HEK293 (cell line): ENCODE measurements around the gene CDCP2.

Source experiments
- CTCF ChIA-PET: fragments of 350-600 bp; formaldehyde crosslinking; extraction: SDS; loops from one replicate; lab custom pipeline; 2021; ENCODE audit warnings: antibody characterized with exemption; lab: Yijun Ruan, JAX
- POLR2A ChIA-PET: fragments of 300-600 bp; formaldehyde crosslinking; extraction: SDS; loops from one replicate; lab custom pipeline; 2020; ENCODE audit warnings: antibody characterized with exemption, inconsistent platforms; lab: Yijun Ruan, JAX
- H3K27ac ChIP-seq: fragments of 200-500 bp; sonication (Bioruptor generic); 2 replicates; pipeline ENCODE4 v1.5.1; 2014; ENCODE audit warnings: low read depth, low read length, control low read depth, inconsistent platforms; ENCODE audit errors: extremely low read depth
- H3K36me3 ChIP-seq, 2 experiments: fragments of 200-500 bp in 1 of 2; sonication (Bioruptor generic) in 1 of 2; 1 replicate in 1 of 2; 2 replicates in 1 of 2; pipeline ENCODE4 v1.5.1; 2014 to 2017; ENCODE audit warnings: inconsistent platforms in 2 of 2, low read length in 2 of 2; ENCODE audit not compliant: control insufficient read depth in 2 of 2, insufficient read depth in 1 of 2
- H3K4me1 ChIP-seq: fragments of 200-500 bp; sonication (Bioruptor generic); 2 replicates; pipeline ENCODE4 v1.5.1; 2014; ENCODE audit warnings: mild to moderate bottlenecking, low read length, inconsistent platforms; ENCODE audit not compliant: control insufficient read depth, insufficient read depth
- H3K4me3 ChIP-seq: 2 replicates; pipeline ENCODE4 v1.5.1; 2011; ENCODE audit warnings: low read depth, mild to moderate bottlenecking, control low read depth, low read length, moderate library complexity
- H3K9me3 ChIP-seq: fragments of 200-500 bp; sonication (Bioruptor generic); 2 replicates; pipeline ENCODE4 v1.5.1; 2014; ENCODE audit warnings: low read depth, low read length, inconsistent platforms; ENCODE audit not compliant: control insufficient read depth, insufficient read depth
- CTCF ChIP-seq: fragments of 450-650 bp; formaldehyde crosslinking; IDR thresholded peaks from 2 replicates; pipeline ENCODE4 v1.5.1; 2016; ENCODE audit warnings: missing biosample characterization, missing genetic modification characterization
- HOXC10 ChIP-seq: sonication (generic); formaldehyde crosslinking; IDR thresholded peaks from 2 replicates; pipeline ENCODE4 v1.8.1; 2023; ENCODE audit warnings: mild to moderate bottlenecking, missing genetic modification reagents
- KLF9 ChIP-seq: fragments of 450-650 bp; formaldehyde crosslinking; IDR thresholded peaks from 2 replicates; pipeline ENCODE4 v1.5.1; 2016; ENCODE audit warnings: missing biosample characterization, missing genetic modification characterization, low read depth
- MYNN ChIP-seq: fragments of 450-650 bp; formaldehyde crosslinking; IDR thresholded peaks from 2 replicates; pipeline ENCODE4 v1.5.1; 2016; ENCODE audit warnings: missing biosample characterization, missing genetic modification characterization, borderline replicate concordance
- PRDM2 ChIP-seq: fragments of 450-650 bp; formaldehyde crosslinking; IDR thresholded peaks from 2 replicates; pipeline ENCODE4 v1.5.1; 2016; ENCODE audit warnings: missing biosample characterization, missing genetic modification characterization, borderline replicate concordance
- SCRT1 ChIP-seq: fragments of 450-650 bp; formaldehyde crosslinking; IDR thresholded peaks from 2 replicates; pipeline ENCODE4 v1.5.1; 2016; ENCODE audit warnings: missing biosample characterization, missing genetic modification characterization, borderline replicate concordance
- WT1 ChIP-seq: fragments of 450-650 bp; formaldehyde crosslinking; IDR thresholded peaks from 2 replicates; pipeline ENCODE4 v1.5.1; 2016; ENCODE audit warnings: missing biosample characterization, missing genetic modification characterization
- ZFP69B ChIP-seq: fragments of 450-650 bp; formaldehyde crosslinking; IDR thresholded peaks from 2 replicates; pipeline ENCODE4 v1.5.1; 2016; ENCODE audit warnings: missing biosample characterization, missing genetic modification characterization
- ZNF112 ChIP-seq: fragments of 450-650 bp; formaldehyde crosslinking; IDR thresholded peaks from 2 replicates; pipeline ENCODE4 v1.5.0; 2017; ENCODE audit warnings: missing biosample characterization, missing genetic modification characterization
- ZNF169 ChIP-seq: fragments of 450-650 bp; formaldehyde crosslinking; IDR thresholded peaks from 2 replicates; pipeline ENCODE4 v1.5.1; 2016; ENCODE audit warnings: missing biosample characterization, missing genetic modification characterization
- ZNF184 ChIP-seq: fragments of 450-650 bp; IDR thresholded peaks from 2 replicates; pipeline ENCODE4 v1.5.1; 2018; ENCODE audit warnings: missing biosample characterization, mild to moderate bottlenecking, missing genetic modification characterization
- ZNF394 ChIP-seq: fragments of 450-650 bp; formaldehyde crosslinking; IDR thresholded peaks from 2 replicates; pipeline ENCODE4 v1.5.1; 2016; ENCODE audit warnings: missing biosample characterization, missing genetic modification characterization, mild to moderate bottlenecking, moderate library complexity, borderline replicate concordance
- ZNF514 ChIP-seq: fragments of 450-650 bp; formaldehyde crosslinking; IDR thresholded peaks from 2 replicates; pipeline ENCODE4 v1.5.1; 2016; ENCODE audit warnings: missing biosample characterization, missing genetic modification characterization
- ZNF549 ChIP-seq: fragments of 450-650 bp; IDR thresholded peaks from 2 replicates; pipeline ENCODE4 v1.5.1; 2018; ENCODE audit warnings: missing biosample characterization, missing genetic modification characterization, mild to moderate bottlenecking, inconsistent platforms, moderate library complexity
- ZNF571 ChIP-seq: fragments of 450-650 bp; formaldehyde crosslinking; IDR thresholded peaks from 2 replicates; pipeline ENCODE4 v1.5.0; 2017; ENCODE audit warnings: missing biosample characterization, missing genetic modification characterization
- ZNF629 ChIP-seq: fragments of 450-650 bp; formaldehyde crosslinking; IDR thresholded peaks from 2 replicates; pipeline ENCODE4 v1.5.1; 2017; ENCODE audit warnings: missing biosample characterization, missing genetic modification characterization
- ZNF843 ChIP-seq: fragments of 450-650 bp; formaldehyde crosslinking; IDR thresholded peaks from 2 replicates; pipeline ENCODE4 v1.5.1; 2016; ENCODE audit warnings: missing biosample characterization, missing genetic modification characterization
- TF ChIP-seq, protein P1 (sequence below): fragments of 450-650 bp; formaldehyde crosslinking; IDR thresholded peaks from 2 replicates; pipeline ENCODE4 v1.5.1; 2016; ENCODE audit warnings: missing biosample characterization, missing genetic modification characterization, borderline replicate concordance

CDCP2 gene

GRCh38 chr1:54096877-54097240 is 55.9 kb downstream of the CDCP2 start:
- TF ChIP-seq, protein P1, sequence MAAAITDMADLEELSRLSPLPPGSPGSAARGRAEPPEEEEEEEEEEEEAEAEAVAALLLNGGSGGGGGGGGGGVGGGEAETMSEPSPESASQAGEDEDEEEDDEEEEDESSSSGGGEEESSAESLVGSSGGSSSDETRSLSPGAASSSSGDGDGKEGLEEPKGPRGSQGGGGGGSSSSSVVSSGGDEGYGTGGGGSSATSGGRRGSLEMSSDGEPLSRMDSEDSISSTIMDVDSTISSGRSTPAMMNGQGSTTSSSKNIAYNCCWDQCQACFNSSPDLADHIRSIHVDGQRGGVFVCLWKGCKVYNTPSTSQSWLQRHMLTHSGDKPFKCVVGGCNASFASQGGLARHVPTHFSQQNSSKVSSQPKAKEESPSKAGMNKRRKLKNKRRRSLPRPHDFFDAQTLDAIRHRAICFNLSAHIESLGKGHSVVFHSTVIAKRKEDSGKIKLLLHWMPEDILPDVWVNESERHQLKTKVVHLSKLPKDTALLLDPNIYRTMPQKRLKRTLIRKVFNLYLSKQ (tag by site-specific recombination) = no peak
- TF ChIP-seq ZNF184 (tag by site-specific recombination) (no peak), ZNF514 (tag by site-specific recombination) (no peak), ZNF549 (tag by site-specific recombination) (no peak), WT1 (tag by site-specific recombination) (no peak), ZNF394 (tag by site-specific recombination) (no peak), ZNF112 (tag by site-specific recombination) (no peak), ZNF843 (tag by site-specific recombination) (no peak), HOXC10 (CRISPR knock-in tag) (no peak), ZNF169 (tag by site-specific recombination) (no peak), MYNN (tag by site-specific recombination) (no peak), ZNF629 (tag by site-specific recombination) (no peak)
- Histone ChIP-seq H3K9me3 (no peaks in the 10 kb centered on the region), H3K4me1 (no peaks in the 10 kb centered on the region), H3K27ac (no peak overlapping the region), H3K4me3 (no peak overlapping the region), H3K36me3 (peaks cover 0 to 10% of the 10 kb centered on the region in 2 experiments; a peak in 1 of 3 replicates)
- CTCF ChIA-PET = interaction anchor here (0.7 kb wide), 1 partner anchor 15 kb away, joined by 3 read pairs; no protein-coding TSS in a partner anchor
- POLR2A ChIA-PET = no interaction called here

- peaks cover 0 to 10% of the 10 kb centered on the region in 2 experiments; a peak in 1 of 3 replicates for H3K36me3 ChIP-seq
- no peak overlapping the region for H3K4me3 ChIP-seq
- TF ChIP-seq KLF9 (tag by site-specific recombination) (no peak), SCRT1 (tag by site-specific recombination) (no peak), ZFP69B (tag by site-specific recombination) (no peak), CTCF (tag by site-specific recombination) (no peak), ZNF571 (tag by site-specific recombination) (no peak), PRDM2 (no peak)
- no peaks in the 10 kb centered on the region for H3K9me3 ChIP-seq
- ChIA-PET CTCF (no interaction called here), POLR2A (no interaction called here)
- H3K27ac ChIP-seq = no peak overlapping the region
- H3K4me1 ChIP-seq = no peaks in the 10 kb centered on the region
Measured at GRCh38 chr1:54096227-54096876, 56.4 kb downstream of the CDCP2 start.
